NOMO-1 treated with dmso at 0.1 percent for 144 hours (cell line): Measurements from ENCODE around the gene RUSF1.
"Not testable (repeated sequence)": the region's sequence is repeated elsewhere in the genome, so short reads cannot be mapped to it uniquely, and the experiment has no call there.

Experiments
- DNase-seq: peaks from one replicate; lab custom pipeline; 2025; ENCODE audit not compliant: unreplicated experiment; lab: John Stamatoyannopoulos, UW

The RUSF1 gene

GRCh38 chr16:31507929-31508705 lies at the start of gene RUSF1:
Gene RUSF1, minus strand, starts transcription at chr16:31508391. Its CDS starts 18 bp downstream, at chr16:31508373.
- peak; percentile 81 for DNase-seq

DNA sequence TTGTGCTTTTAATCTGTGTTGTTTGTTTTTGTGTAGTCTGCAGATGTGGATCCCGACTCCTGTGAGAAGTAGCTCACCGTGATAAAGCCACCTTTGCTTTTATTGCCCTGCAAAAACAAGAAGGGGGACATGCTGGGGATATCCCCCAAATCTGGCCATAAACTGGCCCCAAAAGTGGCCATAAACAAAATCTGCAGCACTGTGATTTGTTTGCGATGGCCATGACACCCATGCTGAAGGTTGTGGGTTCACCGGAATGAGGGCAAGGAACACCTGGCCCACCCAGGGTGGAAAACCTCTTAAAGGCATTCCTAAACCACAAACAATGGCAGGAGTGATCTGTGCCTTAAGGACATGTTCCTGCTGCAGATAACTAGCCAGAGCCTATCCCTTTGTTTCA lies 34.6 kb upstream of the RUSF1 start:
- no peak for DNase-seq

DNA sequence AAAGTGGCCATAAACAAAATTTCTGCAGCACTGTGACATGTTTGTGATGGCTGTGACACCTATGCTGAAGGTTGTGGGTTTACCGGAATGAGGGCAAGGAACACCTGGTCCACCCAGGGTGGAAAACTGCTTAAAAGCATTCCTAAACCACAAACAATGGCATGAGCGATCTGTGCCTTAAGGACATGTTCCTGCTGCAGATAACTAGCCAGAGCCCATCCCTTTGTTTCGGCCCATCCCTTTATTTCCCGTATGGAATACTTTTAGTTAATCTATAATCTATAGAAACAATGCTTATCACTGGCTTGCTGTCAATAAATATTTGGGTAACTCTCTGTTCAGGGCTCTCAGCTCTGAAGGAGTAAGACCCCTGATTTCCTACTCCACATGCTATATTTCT lies 31.6 kb upstream of the RUSF1 start:
- DNase-seq = not testable (repeated sequence)

DNA sequence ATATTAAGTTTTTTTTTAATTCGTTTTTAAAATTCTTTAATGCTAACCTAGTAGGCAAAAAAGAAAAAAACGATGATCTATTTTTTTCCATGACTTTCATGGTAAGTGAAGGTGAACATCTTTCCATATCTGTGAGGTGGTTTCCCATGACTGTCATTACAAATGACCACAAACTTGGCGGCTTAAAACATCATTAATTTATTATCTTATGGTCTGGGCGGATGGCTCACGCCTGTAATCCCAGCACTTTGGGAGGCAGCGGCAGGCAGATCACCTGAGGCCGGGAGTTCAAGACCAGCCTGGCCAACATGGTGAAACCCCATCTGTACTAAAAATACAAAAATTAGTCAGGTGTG lies 30.0 kb upstream of the RUSF1 start:
- DNase-seq = not testable (repeated sequence)

- DNase-seq = no peak
These were observed 29.4 kb upstream of the RUSF1 start for GRCh38 chr16:31537362-31538242.

- DNase-seq = no peak
These were observed 28.7 kb upstream of the RUSF1 start for GRCh38 chr16:31536804-31537361.

- no peak for DNase-seq
These were observed 27.5 kb upstream of the RUSF1 start for GRCh38 chr16:31535737-31536136.

GRCh38 chr16:31532896-31533295 lies 24.7 kb upstream of the RUSF1 start:
- no peak for DNase-seq

- no peak for DNase-seq
These were observed 23.9 kb upstream of the RUSF1 start for GRCh38 chr16:31532120-31532519.

GRCh38 chr16:31531096-31531495 lies 22.9 kb upstream of the RUSF1 start:
- no peak for DNase-seq

GRCh38 chr16:31530405-31530804 lies 22.2 kb upstream of the RUSF1 start:
- no peak for DNase-seq

DNA sequence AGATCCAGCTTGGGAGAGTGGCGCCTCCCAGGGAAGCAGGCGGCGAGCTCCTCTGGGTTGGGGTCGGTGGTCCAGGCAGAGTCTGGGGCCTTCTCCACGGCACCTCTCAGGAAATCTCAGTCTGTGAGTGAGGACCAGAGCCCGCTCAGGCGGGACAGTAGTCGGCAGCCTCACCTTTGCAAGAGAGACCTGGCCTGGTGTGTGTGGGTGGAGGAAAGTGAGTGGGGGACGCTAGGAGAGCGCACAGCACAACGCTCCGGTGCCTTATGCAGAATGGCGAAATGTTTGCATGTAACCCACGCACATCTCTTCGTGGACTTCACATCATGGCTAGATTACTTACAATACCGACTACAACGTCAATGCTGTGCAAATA lies 21.7 kb upstream of the RUSF1 start:
- no peak for DNase-seq

DNA sequence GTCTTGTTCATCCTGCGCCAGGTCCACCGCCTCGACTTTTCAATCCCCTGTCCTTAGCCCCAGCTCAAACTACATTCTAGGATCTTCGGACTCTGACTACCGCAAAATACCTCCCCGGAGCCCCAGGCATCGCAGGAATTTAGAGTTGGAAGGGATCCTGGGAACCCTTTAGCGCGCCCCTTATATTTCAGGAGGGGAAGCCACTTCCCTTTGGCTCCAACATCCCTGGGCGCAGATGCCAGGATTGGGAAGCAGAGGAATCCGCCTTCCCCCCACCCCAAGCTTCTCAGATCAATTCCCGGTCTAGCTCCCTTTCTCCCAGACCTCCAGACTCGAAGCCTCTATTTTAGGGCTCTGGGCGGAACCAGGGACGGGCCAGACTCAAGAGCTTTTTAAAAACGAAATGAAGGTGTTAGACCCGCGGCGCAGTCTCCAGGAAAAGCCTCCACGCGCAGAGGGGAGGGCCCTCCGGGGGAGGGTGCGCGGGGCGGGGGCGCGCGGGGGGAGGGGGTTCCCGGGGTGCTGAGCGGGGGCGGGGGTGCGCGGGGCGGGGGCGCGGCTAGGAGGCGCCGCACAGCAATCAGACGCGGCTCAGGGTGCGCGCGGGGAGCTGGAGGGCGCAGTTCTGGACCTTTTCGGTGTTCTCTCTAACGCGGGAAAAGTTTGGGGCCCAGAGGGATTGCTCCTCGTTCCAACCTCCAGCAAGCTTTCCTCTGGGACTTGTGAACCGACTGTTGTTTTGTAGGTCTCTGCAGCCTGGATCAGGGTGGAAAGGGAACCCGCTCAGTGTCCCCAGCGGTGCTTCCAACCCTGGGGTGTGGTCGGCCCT lies 21.1 kb upstream of the RUSF1 start:
- DNase-seq = no peak

DNA sequence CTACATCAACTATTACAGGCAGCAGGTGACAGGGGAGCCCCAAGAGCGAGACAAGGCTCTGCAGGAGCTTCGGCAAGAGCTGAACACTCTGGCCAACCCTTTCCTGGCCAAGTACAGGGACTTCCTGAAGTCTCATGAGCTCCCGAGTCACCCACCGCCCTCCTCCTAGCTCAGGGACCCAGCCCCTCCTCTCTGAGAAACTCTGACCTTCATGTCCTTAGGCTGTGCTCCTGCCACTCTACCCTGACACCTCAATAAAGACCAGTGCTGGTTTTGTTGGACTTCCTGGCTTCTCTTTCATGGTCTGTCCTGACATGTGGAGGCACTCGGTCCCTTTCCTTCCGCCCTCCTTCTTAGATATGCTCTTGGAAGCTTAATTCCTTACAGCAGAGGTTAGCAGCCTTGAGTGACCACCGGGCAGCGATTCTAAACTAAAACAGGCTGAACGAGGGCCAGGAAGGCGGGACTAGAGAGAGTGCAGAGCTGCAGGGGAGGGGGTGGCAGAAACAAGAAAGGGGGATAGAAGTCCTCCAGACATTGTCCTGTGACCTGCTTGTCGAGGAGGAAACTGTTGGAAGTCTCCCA lies 20.4 kb upstream of the RUSF1 start:
- no peak for DNase-seq

DNA sequence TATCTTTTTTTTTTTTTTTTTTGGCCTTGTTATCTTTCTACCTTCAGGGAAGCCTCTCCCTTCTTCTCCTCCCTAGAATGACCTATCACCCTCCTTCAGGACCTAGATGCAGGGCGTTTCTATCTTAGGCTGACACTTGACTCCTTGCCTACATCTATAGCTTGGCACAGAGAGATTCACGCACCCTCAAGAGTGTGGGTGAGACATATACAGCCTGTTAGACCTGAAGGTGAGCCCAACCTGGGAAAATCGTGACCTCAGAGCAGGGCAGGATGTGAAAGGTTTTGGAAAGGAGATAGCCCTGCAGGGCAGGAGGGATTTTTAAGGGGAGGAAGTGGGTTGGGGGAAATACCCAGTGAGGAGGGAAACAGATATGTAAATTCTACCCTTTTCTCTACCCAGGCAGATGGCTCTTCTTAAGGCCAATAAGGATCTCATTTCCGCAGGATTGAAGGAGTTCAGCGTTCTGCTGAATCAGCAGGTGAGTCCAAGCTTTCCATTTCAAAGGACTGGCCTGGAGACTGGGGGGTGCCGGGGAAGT lies 19.6 kb upstream of the RUSF1 start, which contains the start of gene AHSP:
Gene AHSP, plus strand, starts transcription at position 167 of the 541 bp plus-strand sequence. Its CDS starts 240 bp downstream, at position 407.
- no peak for DNase-seq

DNA sequence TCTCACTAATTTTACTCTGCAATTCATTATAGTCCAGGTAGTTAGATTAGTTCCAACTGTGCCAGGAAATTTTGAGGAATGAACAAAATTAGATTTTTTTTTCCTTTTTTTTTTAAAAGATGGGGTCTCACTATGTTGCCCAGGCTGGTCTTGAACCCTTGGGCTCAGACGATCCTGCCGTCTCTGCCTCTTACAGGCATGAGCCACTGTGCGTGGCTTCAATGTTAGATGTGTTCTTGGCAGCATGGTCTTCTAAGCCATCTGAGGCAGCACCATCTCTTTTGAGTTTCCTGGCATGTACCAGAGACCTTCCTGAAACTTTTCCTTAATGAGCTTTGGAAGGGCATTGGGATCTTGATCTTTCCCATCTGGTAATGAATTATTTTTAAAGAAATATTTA lies 16.9 kb upstream of the RUSF1 start:
- no peak for DNase-seq

GRCh38 chr16:31523768-31524167 lies 15.6 kb upstream of the RUSF1 start:
- not testable (repeated sequence) for DNase-seq

GRCh38 chr16:31522071-31522470 lies 13.9 kb upstream of the RUSF1 start:
- DNase-seq = no peak

- no peak for DNase-seq
These were observed 13.2 kb upstream of the RUSF1 start for GRCh38 chr16:31521368-31521767.

DNA sequence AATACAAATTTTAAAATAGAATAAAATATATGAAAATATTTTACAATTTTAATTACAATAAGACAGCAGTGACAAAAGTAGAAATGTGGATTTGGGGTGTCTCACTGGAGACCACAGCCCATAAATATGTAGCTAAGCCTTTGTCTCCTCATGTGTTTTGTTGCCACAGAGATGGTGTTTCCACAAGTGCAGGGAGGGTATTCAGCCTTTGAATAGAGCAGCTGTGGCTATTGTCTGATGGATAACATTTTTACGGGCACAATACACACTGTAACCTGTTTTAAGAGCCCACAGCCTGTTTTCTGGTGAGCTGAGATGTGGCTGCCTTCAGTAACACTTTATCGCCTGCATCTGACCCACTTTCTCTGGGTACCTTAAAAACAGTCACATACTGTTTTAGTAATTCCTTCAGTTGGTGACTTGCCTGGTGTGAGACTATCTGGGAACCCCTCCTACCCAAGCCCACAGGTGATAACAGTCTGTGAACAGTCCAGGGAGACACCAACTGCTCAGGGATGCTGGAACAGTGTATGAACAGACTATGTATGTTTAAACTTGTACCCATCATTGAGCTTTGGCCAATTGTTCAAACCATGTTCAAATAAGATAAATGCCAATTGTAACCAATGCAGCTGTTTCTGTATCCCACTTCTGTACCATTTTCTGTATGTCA lies 11.7 kb upstream of the RUSF1 start:
- DNase-seq = no peak
